ENCODE measurements around the gene TBC1D9B.

Gene TBC1D9B

GRCh38 chr5:179828756-179829421, 78.8 kb downstream of the TBC1D9B start:
- Histone ChIP-seq H3K4me1 (ENCODE audit: control insufficient read depth in 2 of 2, insufficient read depth in 1 of 2, low read depth in 1 of 2, low read length in 2 of 2) (no peaks in the 10 kb centered on the region), H3K23ac (ENCODE audit: low read depth, low read length, poor library complexity) (peak overlapping the region; percentile 26), H4K8ac (ENCODE audit: low read depth, low read length) (no peak overlapping the region), H2AK5ac (ENCODE audit: low read depth, low read length) (no peak overlapping the region), H2BK12ac (ENCODE audit: low read length) (no peak overlapping the region), H3K4ac (ENCODE audit: low read length) (no peak overlapping the region), H3K18ac (ENCODE audit: low read length) (no peak overlapping the region), H3K4me3 (ENCODE audit: low read length in 2 of 2) (no peak overlapping the region), H2AFZ (ENCODE audit: low read length) (no peak overlapping the region), H3K79me1 (ENCODE audit: low read depth, low read length) (peaks cover 10% of the 10 kb centered on the region), H3K14ac (ENCODE audit: low read length) (no peak overlapping the region), H3K9me3 (replicated peaks in 1 of 2; ENCODE audit: control insufficient read depth in 2 of 2, insufficient read depth in 1 of 2, low read depth in 1 of 2, low read length in 2 of 2) (peaks cover 10 to 15% of the 10 kb centered on the region in 2 donors), H2BK120ac (ENCODE audit: low read depth, low read length) (no peak overlapping the region), H2BK15ac (ENCODE audit: low read length) (no peak overlapping the region), H3K27me3 (ENCODE audit: control insufficient read depth in 3 of 3, insufficient read depth in 3 of 3, low read depth in 1 of 3, low read length in 3 of 3) (no peaks in the 10 kb centered on the region), H3K9ac (ENCODE audit: low read depth, low read length, poor library complexity) (peak overlapping the region; percentile 7), H3K27ac (replicated peaks; ENCODE audit: low read length) (no peak overlapping the region), H4K91ac (ENCODE audit: low read depth, low read length, poor library complexity) (no peak overlapping the region), H3K4me2 (ENCODE audit: insufficient read depth, low read length, poor library complexity, severe bottlenecking) (no peak overlapping the region), H2BK5ac (ENCODE audit: low read length) (no peak overlapping the region), H3K36me3 (replicated peaks in 1 of 2; ENCODE audit: control insufficient read depth in 2 of 2, insufficient read depth in 2 of 2, low read length in 2 of 2) (peaks cover 53 to 96% of the 10 kb centered on the region in 2 donors)
- DNase-seq (ENCODE audit: low spot score), result no peak
- WGBS, 2 donors (ENCODE audit: extremely low coverage in 2 of 2, insufficient read length in 2 of 2, insufficient replicate concordance in 1 of 2), result no CpG with 5 or more reads among the region's 3 CpGs

DNA sequence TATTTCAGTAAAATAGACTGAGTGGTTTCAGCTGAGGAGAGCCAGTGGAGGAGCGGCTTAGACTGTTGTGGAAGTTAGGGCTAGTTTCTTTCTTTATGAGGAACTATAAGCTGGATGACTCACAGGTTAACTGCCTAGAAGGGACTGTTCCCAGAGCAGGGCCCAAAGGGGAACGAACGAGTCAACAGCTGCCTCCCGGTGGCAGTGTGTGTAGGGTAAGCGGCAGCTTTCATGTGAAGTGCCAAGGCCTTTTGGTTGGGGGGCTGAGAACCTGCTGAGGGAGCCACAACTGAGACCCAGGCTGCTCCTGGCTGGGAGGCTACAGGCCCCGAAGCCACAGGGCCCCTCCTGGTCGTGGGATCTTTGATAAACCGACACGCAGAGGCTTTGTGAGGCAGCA, 80.0 kb downstream of the TBC1D9B start:
- no peak overlapping the region for H2BK15ac ChIP-seq (ENCODE audit: low read length)
- no peak overlapping the region for H2BK5ac ChIP-seq (ENCODE audit: low read length)
- no peak overlapping the region for H2BK120ac ChIP-seq (ENCODE audit: low read depth, low read length)
- no peak overlapping the region for H2BK12ac ChIP-seq (ENCODE audit: low read length)
- peaks cover 47 to 96% of the 10 kb centered on the region in 2 donors for H3K36me3 ChIP-seq (replicated peaks in 1 of 2; ENCODE audit: control insufficient read depth in 2 of 2, insufficient read depth in 2 of 2, low read length in 2 of 2)
- peaks cover 0 to 3% of the 10 kb centered on the region in 2 donors for H3K4me1 ChIP-seq (ENCODE audit: control insufficient read depth in 2 of 2, insufficient read depth in 1 of 2, low read depth in 1 of 2, low read length in 2 of 2)
- no peak overlapping the region for H3K4me2 ChIP-seq (ENCODE audit: insufficient read depth, low read length, poor library complexity, severe bottlenecking)
- no peak overlapping the region for H3K4ac ChIP-seq (ENCODE audit: low read length)
- no peak overlapping the region for H3K4me3 ChIP-seq (ENCODE audit: low read length in 2 of 2)
- H3K27me3 ChIP-seq (ENCODE audit: control insufficient read depth in 3 of 3, insufficient read depth in 3 of 3, low read depth in 1 of 3, low read length in 3 of 3), result no peaks in the 10 kb centered on the region
- no peak overlapping the region for H3K27ac ChIP-seq (replicated peaks; ENCODE audit: low read length)
- no peak overlapping the region for H3K18ac ChIP-seq (ENCODE audit: low read length)
- no peak overlapping the region for H3K9ac ChIP-seq (ENCODE audit: low read depth, low read length, poor library complexity)
- H2AFZ ChIP-seq (ENCODE audit: low read length), result no peak overlapping the region
- no CpG with 5 or more reads among the region's 9 CpGs for WGBS, 2 donors (ENCODE audit: extremely low coverage in 2 of 2, insufficient read length in 2 of 2, insufficient replicate concordance in 1 of 2)
- no peak overlapping the region for H4K8ac ChIP-seq (ENCODE audit: low read depth, low read length)
- peaks cover 6 to 15% of the 10 kb centered on the region in 2 donors for H3K9me3 ChIP-seq (replicated peaks in 1 of 2; ENCODE audit: control insufficient read depth in 2 of 2, insufficient read depth in 1 of 2, low read depth in 1 of 2, low read length in 2 of 2)
- H3K14ac ChIP-seq (ENCODE audit: low read length), result no peak overlapping the region
- no peak overlapping the region for H3K23ac ChIP-seq (ENCODE audit: low read depth, low read length, poor library complexity)
- no peak overlapping the region for H4K91ac ChIP-seq (ENCODE audit: low read depth, low read length, poor library complexity)
- no peak for DNase-seq (ENCODE audit: low spot score)
- no peak overlapping the region for H2AK5ac ChIP-seq (ENCODE audit: low read depth, low read length)
- peaks cover 11% of the 10 kb centered on the region for H3K79me1 ChIP-seq (ENCODE audit: low read depth, low read length)

- no peak overlapping the region for H4K8ac ChIP-seq (ENCODE audit: low read depth, low read length)
- H2AK5ac ChIP-seq (ENCODE audit: low read depth, low read length), result no peak overlapping the region
- no peak overlapping the region for H2AFZ ChIP-seq (ENCODE audit: low read length)
- no peak overlapping the region for H3K4me2 ChIP-seq (ENCODE audit: insufficient read depth, low read length, poor library complexity, severe bottlenecking)
- peaks cover 38 to 83% of the 10 kb centered on the region in 2 donors for H3K36me3 ChIP-seq (replicated peaks in 1 of 2; ENCODE audit: control insufficient read depth in 2 of 2, insufficient read depth in 2 of 2, low read length in 2 of 2)
- no peak overlapping the region for H3K27ac ChIP-seq (replicated peaks; ENCODE audit: low read length)
- H3K27me3 ChIP-seq (ENCODE audit: control insufficient read depth in 3 of 3, insufficient read depth in 3 of 3, low read depth in 1 of 3, low read length in 3 of 3), result no peaks in the 10 kb centered on the region
- no peak overlapping the region for H3K14ac ChIP-seq (ENCODE audit: low read length)
- H3K9me3 ChIP-seq (replicated peaks in 1 of 2; ENCODE audit: control insufficient read depth in 2 of 2, insufficient read depth in 1 of 2, low read depth in 1 of 2, low read length in 2 of 2), result peaks cover 4 to 15% of the 10 kb centered on the region in 2 donors
- no peak overlapping the region for H2BK120ac ChIP-seq (ENCODE audit: low read depth, low read length)
- WGBS, 2 donors (ENCODE audit: extremely low coverage in 2 of 2, insufficient read length in 2 of 2, insufficient replicate concordance in 1 of 2), result no CpG with 5 or more reads among the region's 13 CpGs
- H3K23ac ChIP-seq (ENCODE audit: low read depth, low read length, poor library complexity), result no peak overlapping the region
- H2BK5ac ChIP-seq (ENCODE audit: low read length), result no peak overlapping the region
- no peak for DNase-seq (ENCODE audit: low spot score)
- H3K4me3 ChIP-seq (ENCODE audit: low read length in 2 of 2), result no peak overlapping the region
- no peak overlapping the region for H3K9ac ChIP-seq (ENCODE audit: low read depth, low read length, poor library complexity)
- H2BK12ac ChIP-seq (ENCODE audit: low read length), result no peak overlapping the region
- H2BK15ac ChIP-seq (ENCODE audit: low read length), result no peak overlapping the region
- H3K79me1 ChIP-seq (ENCODE audit: low read depth, low read length), result peaks cover 20% of the 10 kb centered on the region
- no peak overlapping the region for H3K18ac ChIP-seq (ENCODE audit: low read length)
- H3K4ac ChIP-seq (ENCODE audit: low read length), result no peak overlapping the region
- H4K91ac ChIP-seq (ENCODE audit: low read depth, low read length, poor library complexity), result no peak overlapping the region
- H3K4me1 ChIP-seq (ENCODE audit: control insufficient read depth in 2 of 2, insufficient read depth in 1 of 2, low read depth in 1 of 2, low read length in 2 of 2), result peaks cover 2 to 10% of the 10 kb centered on the region in 2 donors
Observed at GRCh38 chr5:179825655-179826182, 82.0 kb downstream of the TBC1D9B start.

GRCh38 chr5:179824745-179825112, 83.0 kb downstream of the TBC1D9B start:
- Histone ChIP-seq H3K23ac (ENCODE audit: low read depth, low read length, poor library complexity) (no peak overlapping the region), H2BK5ac (ENCODE audit: low read length) (no peak overlapping the region), H3K4me3 (ENCODE audit: low read length in 2 of 2) (no peak overlapping the region), H3K79me1 (ENCODE audit: low read depth, low read length) (peaks cover 20% of the 10 kb centered on the region), H3K4ac (ENCODE audit: low read length) (no peak overlapping the region), H3K4me1 (ENCODE audit: control insufficient read depth in 2 of 2, insufficient read depth in 1 of 2, low read depth in 1 of 2, low read length in 2 of 2) (peaks cover 10 to 17% of the 10 kb centered on the region in 2 donors), H2BK12ac (ENCODE audit: low read length) (no peak overlapping the region), H4K91ac (ENCODE audit: low read depth, low read length, poor library complexity) (no peak overlapping the region), H3K36me3 (replicated peaks in 1 of 2; ENCODE audit: control insufficient read depth in 2 of 2, insufficient read depth in 2 of 2, low read length in 2 of 2) (peaks cover 33 to 74% of the 10 kb centered on the region in 2 donors), H2BK15ac (ENCODE audit: low read length) (no peak overlapping the region), H3K9me3 (replicated peaks in 1 of 2; ENCODE audit: control insufficient read depth in 2 of 2, insufficient read depth in 1 of 2, low read depth in 1 of 2, low read length in 2 of 2) (peaks cover 4 to 12% of the 10 kb centered on the region in 2 donors), H3K27me3 (ENCODE audit: control insufficient read depth in 3 of 3, insufficient read depth in 3 of 3, low read depth in 1 of 3, low read length in 3 of 3) (no peaks in the 10 kb centered on the region), H2BK120ac (ENCODE audit: low read depth, low read length) (no peak overlapping the region), H4K8ac (ENCODE audit: low read depth, low read length) (no peak overlapping the region), H3K27ac (replicated peaks; ENCODE audit: low read length) (no peak overlapping the region), H3K14ac (ENCODE audit: low read length) (no peak overlapping the region), H2AK5ac (ENCODE audit: low read depth, low read length) (no peak overlapping the region), H3K4me2 (ENCODE audit: insufficient read depth, low read length, poor library complexity, severe bottlenecking) (no peak overlapping the region), H3K9ac (ENCODE audit: low read depth, low read length, poor library complexity) (no peak overlapping the region), H3K18ac (ENCODE audit: low read length) (no peak overlapping the region), H2AFZ (ENCODE audit: low read length) (no peak overlapping the region)
- no peak for DNase-seq (ENCODE audit: low spot score)
- no CpG with 5 or more reads among the region's 3 CpGs for WGBS, 2 donors (ENCODE audit: extremely low coverage in 2 of 2, insufficient read length in 2 of 2, insufficient replicate concordance in 1 of 2)

Data from neuronal stem cell (in vitro differentiated cells).